PFSK-1 (cell line): ENCODE measurements around the gene TMEM270.

Experiments used
- POLR2AphosphoS5 ChIP-seq: IDR thresholded peaks from 2 replicates; pipeline ENCODE4 v1.6.1; 2012; ENCODE audit warnings: low read depth, mild to moderate bottlenecking, control low read depth, low read length, moderate library complexity
- REST ChIP-seq, 2 experiments: IDR thresholded peaks; 2 replicates each; pipeline versions ENCODE4 v1.6.1 to v1.8.0; 2011 to 2012; ENCODE audit warnings: low read depth in 2 of 2, low read length in 2 of 2, control low read depth in 1 of 2, inconsistent platforms in 1 of 2, mild to moderate bottlenecking in 1 of 2, moderate library complexity in 1 of 2; ENCODE audit not compliant: insufficient read depth in 1 of 2
- TAF1 ChIP-seq: IDR thresholded peaks from 2 replicates; pipeline ENCODE4 v1.6.1; 2012; ENCODE audit warnings: low read length, control low read depth, borderline replicate concordance; ENCODE audit not compliant: insufficient read depth

- no peak for TF ChIP-seq TAF1
- peak in 1 of 2 experiments; percentile 69; a peak in 2 of 4 replicates for TF ChIP-seq REST (IDR thresholded peaks at IDR 0.05; ENCODE audit: insufficient read depth in 1 of 2, low read depth in 2 of 2, low read length in 2 of 2)
- no peak for TF ChIP-seq POLR2AphosphoS5
Measured at GRCh38 chr7:73879977-73880681, 19.2 kb downstream of the TMEM270 start.
